Measurements from ENCODE around the gene PXDN. TPM values are rescaled to one million over a fixed set of nuclear protein-coding genes. Genes with fewer than 3 reads are reported as not detected.

PXDN gene
- total RNA-seq, 1 experiment from 2014 or later, result 0.25 TPM

DNA sequence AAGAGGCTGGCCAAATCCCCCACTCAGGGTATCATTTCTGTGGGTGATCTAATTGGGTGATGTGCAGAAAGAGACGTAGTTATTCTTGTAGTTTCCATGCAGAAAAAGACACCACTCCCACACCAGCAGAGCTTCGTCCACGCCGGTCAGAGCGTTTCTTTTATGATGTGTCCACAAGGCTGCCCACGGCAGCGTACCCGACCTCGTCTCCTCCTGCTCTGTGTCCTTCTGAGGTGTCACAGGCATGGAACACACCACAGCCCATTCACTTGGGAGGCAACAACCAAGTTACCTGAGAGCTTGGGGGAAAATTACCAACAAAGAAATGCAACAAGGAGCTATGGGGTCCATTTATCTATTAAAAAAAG is 131.3 kb downstream of the PXDN start:
- Mint-ChIP-seq H3K27ac (ENCODE audit: unreplicated experiment) (no peak overlapping the region), H3K36me3 (ENCODE audit: insufficient read depth, unreplicated experiment) (no peaks in the 10 kb centered on the region), H3K4me1 (ENCODE audit: low read depth, unreplicated experiment) (no peaks in the 10 kb centered on the region), H3K27me3 (ENCODE audit: insufficient read depth, unreplicated experiment) (no peaks in the 10 kb centered on the region), H3K4me3 (ENCODE audit: unreplicated experiment) (no peak overlapping the region), H3K9me3 (ENCODE audit: unreplicated experiment) (no peaks in the 10 kb centered on the region)
- intact Hi-C loops (cut with micrococcal nuclease; ENCODE audit: unreplicated experiment), result no loop called here
- Histone ChIP-seq H3K36me3 (ENCODE audit: control insufficient read depth, insufficient read depth, low read length) (no peaks in the 10 kb centered on the region), H3K4me3 (ENCODE audit: low read depth, low read length) (no peak overlapping the region), H3K27me3 (replicated peaks; ENCODE audit: control insufficient read depth, insufficient read depth, low read length) (no peaks in the 10 kb centered on the region), H3K4me1 (no peaks in the 10 kb centered on the region), H3K9me3 (no peaks in the 10 kb centered on the region)
- TF ChIP-seq, protein P1, sequence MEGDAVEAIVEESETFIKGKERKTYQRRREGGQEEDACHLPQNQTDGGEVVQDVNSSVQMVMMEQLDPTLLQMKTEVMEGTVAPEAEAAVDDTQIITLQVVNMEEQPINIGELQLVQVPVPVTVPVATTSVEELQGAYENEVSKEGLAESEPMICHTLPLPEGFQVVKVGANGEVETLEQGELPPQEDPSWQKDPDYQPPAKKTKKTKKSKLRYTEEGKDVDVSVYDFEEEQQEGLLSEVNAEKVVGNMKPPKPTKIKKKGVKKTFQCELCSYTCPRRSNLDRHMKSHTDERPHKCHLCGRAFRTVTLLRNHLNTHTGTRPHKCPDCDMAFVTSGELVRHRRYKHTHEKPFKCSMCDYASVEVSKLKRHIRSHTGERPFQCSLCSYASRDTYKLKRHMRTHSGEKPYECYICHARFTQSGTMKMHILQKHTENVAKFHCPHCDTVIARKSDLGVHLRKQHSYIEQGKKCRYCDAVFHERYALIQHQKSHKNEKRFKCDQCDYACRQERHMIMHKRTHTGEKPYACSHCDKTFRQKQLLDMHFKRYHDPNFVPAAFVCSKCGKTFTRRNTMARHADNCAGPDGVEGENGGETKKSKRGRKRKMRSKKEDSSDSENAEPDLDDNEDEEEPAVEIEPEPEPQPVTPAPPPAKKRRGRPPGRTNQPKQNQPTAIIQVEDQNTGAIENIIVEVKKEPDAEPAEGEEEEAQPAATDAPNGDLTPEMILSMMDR (IDR thresholded peaks at IDR 0.05; ENCODE audit: insufficient read depth in 1 of 2, low read depth in 1 of 2, low read length in 1 of 2, severe bottlenecking in 1 of 2, unreplicated experiment in 1 of 2), result no peak
- no TSS peak for BruUV-seq (replicated peaks)
- ChIA-PET CTCF (no interaction called here), POLR2A (no interaction called here)
- no peak for DNase-seq

DNA sequence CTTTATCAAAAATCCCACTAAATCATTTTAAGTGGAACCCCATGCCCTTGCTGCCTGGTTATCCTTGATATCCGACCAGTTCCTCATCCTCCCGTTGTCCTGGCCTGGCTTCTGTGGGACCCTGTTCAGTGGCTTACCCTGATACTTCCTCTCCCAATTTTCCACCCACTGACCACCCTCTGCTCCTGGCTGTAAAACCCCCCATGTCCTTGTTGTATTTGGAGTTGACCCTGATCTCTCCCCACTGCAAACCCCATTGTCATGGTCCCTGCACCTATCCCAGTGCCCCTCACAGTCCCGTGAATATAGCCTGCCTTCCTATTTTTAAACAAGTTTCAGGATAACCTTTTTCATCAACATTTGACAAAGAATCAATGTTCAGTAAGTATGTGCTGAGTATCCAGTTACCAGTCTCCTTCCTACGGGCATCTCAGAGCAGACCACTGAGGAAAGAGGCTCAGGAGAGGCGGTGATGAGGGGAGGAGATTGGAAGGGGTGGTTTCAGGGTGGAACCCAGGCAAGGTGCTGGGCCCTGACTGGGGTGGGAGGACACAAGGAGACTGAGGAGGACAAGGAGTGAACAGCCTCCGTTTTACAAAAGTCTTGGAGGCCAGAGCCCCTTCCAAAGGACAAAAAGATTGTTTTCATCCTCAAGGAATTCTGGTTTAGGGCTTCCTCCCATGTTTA is 131.8 kb downstream of the PXDN start:
- DNase-seq, result peak in 1 of 2 experiments; percentile 9
- TF ChIP-seq, protein P1 (IDR thresholded peaks at IDR 0.05; ENCODE audit: insufficient read depth in 1 of 2, low read depth in 1 of 2, low read length in 1 of 2, severe bottlenecking in 1 of 2, unreplicated experiment in 1 of 2), result no peak
- no TSS peak for BruUV-seq (replicated peaks)
- no peaks in the 10 kb centered on the region for H3K36me3 ChIP-seq (ENCODE audit: control insufficient read depth, insufficient read depth, low read length)
- Mint-ChIP-seq H3K4me3 (ENCODE audit: unreplicated experiment) (no peak overlapping the region), H3K27me3 (ENCODE audit: insufficient read depth, unreplicated experiment) (no peaks in the 10 kb centered on the region), H3K27ac (ENCODE audit: unreplicated experiment) (no peak overlapping the region), H3K36me3 (ENCODE audit: insufficient read depth, unreplicated experiment) (no peaks in the 10 kb centered on the region), H3K9me3 (ENCODE audit: unreplicated experiment) (no peaks in the 10 kb centered on the region), H3K4me1 (ENCODE audit: low read depth, unreplicated experiment) (no peaks in the 10 kb centered on the region)
- no peaks in the 10 kb centered on the region for H3K4me1 ChIP-seq
- H3K9me3 ChIP-seq, result no peaks in the 10 kb centered on the region
- ChIA-PET POLR2A (no interaction called here), CTCF (no interaction called here)
- intact Hi-C loops (cut with micrococcal nuclease; ENCODE audit: unreplicated experiment), result no loop called here
- no peak overlapping the region for H3K4me3 ChIP-seq (ENCODE audit: low read depth, low read length)
- H3K27me3 ChIP-seq (replicated peaks; ENCODE audit: control insufficient read depth, insufficient read depth, low read length), result no peaks in the 10 kb centered on the region

DNA sequence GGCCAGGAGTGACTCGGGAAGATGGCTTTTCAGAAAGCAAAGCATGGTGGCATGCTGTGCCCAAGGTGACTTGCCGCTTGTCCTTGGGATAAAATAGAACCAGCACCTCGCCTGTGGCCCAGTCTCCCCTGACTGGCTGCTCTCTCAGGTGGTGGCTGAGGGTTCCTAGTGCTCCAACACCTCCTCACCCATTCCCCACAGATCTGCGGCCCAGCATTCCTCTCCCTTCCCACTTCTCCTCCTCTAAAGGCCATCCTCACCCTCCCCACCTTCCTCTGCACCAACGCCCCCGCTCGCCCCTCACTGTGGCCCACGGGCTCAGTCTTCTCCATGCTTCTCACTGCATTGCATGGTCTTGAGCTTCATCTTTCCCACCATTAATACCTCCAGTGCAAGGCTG is 132.4 kb downstream of the PXDN start:
- ChIA-PET CTCF (no interaction called here), POLR2A (no interaction called here)
- no peaks in the 10 kb centered on the region for H3K36me3 ChIP-seq (ENCODE audit: control insufficient read depth, insufficient read depth, low read length)
- H3K36me3 Mint-ChIP-seq (ENCODE audit: insufficient read depth, unreplicated experiment), result no peaks in the 10 kb centered on the region
- H3K4me1 Mint-ChIP-seq (ENCODE audit: low read depth, unreplicated experiment), result no peaks in the 10 kb centered on the region
- peak in 1 of 2 experiments; percentile 19 for DNase-seq
- no peaks in the 10 kb centered on the region for H3K27me3 Mint-ChIP-seq (ENCODE audit: insufficient read depth, unreplicated experiment)
- no peak overlapping the region for H3K4me3 ChIP-seq (ENCODE audit: low read depth, low read length)
- H3K4me1 ChIP-seq, result no peaks in the 10 kb centered on the region
- BruUV-seq (replicated peaks), result no TSS peak
- H3K27ac Mint-ChIP-seq (ENCODE audit: unreplicated experiment), result no peak overlapping the region
- no peaks in the 10 kb centered on the region for H3K9me3 ChIP-seq
- intact Hi-C loops (cut with micrococcal nuclease; ENCODE audit: unreplicated experiment), result no loop called here
- H3K9me3 Mint-ChIP-seq (ENCODE audit: unreplicated experiment), result no peaks in the 10 kb centered on the region
- TF ChIP-seq, protein P1 (IDR thresholded peaks at IDR 0.05; ENCODE audit: insufficient read depth in 1 of 2, low read depth in 1 of 2, low read length in 1 of 2, severe bottlenecking in 1 of 2, unreplicated experiment in 1 of 2), result no peak
- no peak overlapping the region for H3K4me3 Mint-ChIP-seq (ENCODE audit: unreplicated experiment)
- no peaks in the 10 kb centered on the region for H3K27me3 ChIP-seq (replicated peaks; ENCODE audit: control insufficient read depth, insufficient read depth, low read length)
